Neuron (in vitro differentiated cells): Measurements from ENCODE around the gene FKBP15.
"Not testable (repeated sequence)": the region's sequence is repeated elsewhere in the genome, so short reads cannot be mapped to it uniquely, and the experiment has no call there.

ENCODE experiments used
- H2AFZ ChIP-seq: one replicate; pipeline ENCODE4 v1.6.1; 2013; ENCODE audit warnings: low read depth, mild to moderate bottlenecking, inconsistent platforms, low read length, moderate library complexity
- H3K27me3 ChIP-seq: one replicate; pipeline ENCODE4 v1.6.1; 2013; ENCODE audit warnings: low read length; ENCODE audit not compliant: insufficient read depth
- H3K36me3 ChIP-seq: one replicate; pipeline ENCODE4 v1.6.1; 2013; ENCODE audit warnings: low read length; ENCODE audit not compliant: insufficient read depth
- H3K4me1 ChIP-seq: one replicate; pipeline ENCODE4 v1.6.1; 2013; ENCODE audit warnings: low read length; ENCODE audit not compliant: insufficient read depth
- H3K4me3 ChIP-seq: 2 replicates; pipeline ENCODE4 v1.5.1; 2013; ENCODE audit warnings: mild to moderate bottlenecking, low read length, moderate library complexity
- H3K9me3 ChIP-seq: one replicate; pipeline ENCODE4 v1.6.1; 2013; ENCODE audit warnings: low read length

Gene FKBP15

DNA sequence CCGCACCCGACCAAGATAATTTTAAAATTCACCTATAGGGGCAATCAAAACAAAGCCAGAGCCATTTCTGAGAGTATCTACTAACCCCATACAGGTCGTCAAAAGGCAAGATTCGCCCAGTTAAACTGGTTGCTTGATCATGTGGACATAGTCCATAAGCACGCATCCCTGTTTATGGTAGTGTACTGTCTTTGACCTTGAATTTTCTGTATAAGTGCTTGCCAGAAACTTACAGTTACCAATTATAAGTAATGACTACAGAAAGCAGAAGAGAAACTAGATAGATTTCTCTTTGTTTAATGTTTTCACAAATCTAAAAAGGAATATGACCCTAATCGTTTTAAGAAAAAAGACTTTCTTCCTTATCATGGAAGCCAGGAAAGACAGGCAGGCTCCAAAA is 25.9 kb upstream of the FKBP15 start:
- no peak overlapping the region for H3K4me3 ChIP-seq
- H3K36me3 ChIP-seq: no peaks in the 10 kb centered on the region

DNA sequence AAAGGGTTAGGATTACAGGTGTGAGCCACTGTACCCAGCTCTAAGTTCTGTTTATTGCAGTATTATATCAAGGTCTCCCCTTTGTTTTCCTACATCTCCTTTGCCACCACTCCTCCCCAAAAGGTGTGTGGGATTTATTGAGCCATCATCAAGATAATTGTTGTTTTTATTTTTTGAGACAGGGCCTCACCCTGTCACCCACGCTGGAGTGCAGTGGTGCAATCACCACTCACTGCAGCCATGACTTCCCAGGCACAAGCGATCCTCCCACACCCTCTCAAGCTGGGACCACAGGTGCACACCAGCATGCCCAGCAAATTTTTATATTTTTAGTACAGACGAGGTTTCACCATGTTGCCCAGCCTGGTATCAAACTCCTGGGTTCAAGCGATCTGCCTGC is 24.8 kb upstream of the FKBP15 start:
- H3K4me1 ChIP-seq: no peaks in the 10 kb centered on the region
- no peaks in the 10 kb centered on the region for H3K9me3 ChIP-seq

More for the DNA sequence above, 25.9 kb upstream of the FKBP15 start:
- no peaks in the 10 kb centered on the region for H3K9me3 ChIP-seq
- H3K4me1 ChIP-seq: no peaks in the 10 kb centered on the region
- H2AFZ ChIP-seq: no peak overlapping the region
- no peaks in the 10 kb centered on the region for H3K27me3 ChIP-seq

DNA sequence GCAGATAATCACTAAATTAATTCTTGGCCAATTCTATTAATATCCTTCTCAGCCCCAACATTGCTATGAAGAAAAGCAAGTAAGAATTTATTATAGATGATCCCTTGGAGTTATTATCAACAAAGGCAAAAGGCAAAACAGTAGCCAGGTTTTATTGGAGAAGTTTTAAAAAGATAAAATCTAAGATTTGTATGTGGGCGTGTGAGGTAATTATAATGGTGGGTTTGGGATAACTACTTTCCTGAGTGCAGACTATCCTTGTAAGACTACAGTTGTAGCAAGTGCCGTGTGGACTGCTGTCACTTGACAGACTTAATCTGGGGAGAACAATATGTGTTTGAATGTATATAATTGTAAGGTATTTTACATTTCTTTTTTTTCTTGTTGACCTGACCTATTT is 23.5 kb upstream of the FKBP15 start:
- Histone ChIP-seq H2AFZ (no peak overlapping the region), H3K4me3 (no peak overlapping the region), H3K4me1 (no peaks in the 10 kb centered on the region), H3K9me3 (no peaks in the 10 kb centered on the region), H3K27me3 (no peaks in the 10 kb centered on the region), H3K36me3 (no peaks in the 10 kb centered on the region)

More for the DNA sequence above, 24.8 kb upstream of the FKBP15 start:
- H3K27me3 ChIP-seq: no peaks in the 10 kb centered on the region
- H3K36me3 ChIP-seq: no peaks in the 10 kb centered on the region
- H2AFZ ChIP-seq: no peak overlapping the region
- H3K4me3 ChIP-seq: no peak overlapping the region

GRCh38 chr9:113241161-113241560 is 20.1 kb upstream of the FKBP15 start:
- no peak overlapping the region for H3K4me3 ChIP-seq
- no peaks in the 10 kb centered on the region for H3K9me3 ChIP-seq
- no peaks in the 10 kb centered on the region for H3K4me1 ChIP-seq
- no peak overlapping the region for H2AFZ ChIP-seq
- H3K36me3 ChIP-seq: no peaks in the 10 kb centered on the region
- no peaks in the 10 kb centered on the region for H3K27me3 ChIP-seq

- no peaks in the 10 kb centered on the region for H3K9me3 ChIP-seq
- no peak overlapping the region for H3K4me3 ChIP-seq
- no peaks in the 10 kb centered on the region for H3K36me3 ChIP-seq
- H3K27me3 ChIP-seq: no peaks in the 10 kb centered on the region
- H2AFZ ChIP-seq: no peak overlapping the region
- H3K4me1 ChIP-seq: no peaks in the 10 kb centered on the region
Observed at GRCh38 chr9:113238859-113239232, 17.8 kb upstream of the FKBP15 start.

DNA sequence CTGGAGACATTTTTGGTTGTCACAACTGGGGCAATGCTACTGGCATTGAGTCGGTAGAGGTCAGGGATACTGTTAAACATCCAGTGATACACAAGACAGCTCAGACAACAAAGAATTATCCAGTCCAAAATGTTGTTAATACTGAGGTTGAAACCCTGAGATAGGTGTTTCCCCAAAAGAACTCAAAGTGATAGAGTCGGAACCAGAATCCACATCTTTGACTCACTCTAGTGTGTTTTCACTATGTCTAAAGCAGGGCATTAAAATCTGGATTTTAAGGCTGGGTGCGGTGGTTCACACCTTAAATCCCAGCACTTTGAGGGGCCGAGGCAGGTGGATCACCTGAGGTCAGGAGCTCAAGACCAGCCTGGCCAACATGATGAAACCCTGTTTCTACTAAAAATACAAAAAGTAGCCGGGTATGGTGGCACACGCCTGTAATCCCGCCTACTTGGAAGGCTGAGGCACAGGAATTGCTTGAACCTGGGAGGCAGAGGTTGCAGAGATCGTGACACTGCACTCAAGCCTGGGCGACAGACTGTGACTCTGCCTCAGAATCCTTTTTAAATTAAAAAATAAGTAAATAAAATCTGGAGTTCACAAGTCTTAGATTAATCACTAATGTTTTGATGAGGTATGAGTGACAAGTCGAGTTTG is 17.3 kb upstream of the FKBP15 start:
- H3K9me3 ChIP-seq: no peaks in the 10 kb centered on the region
- H3K27me3 ChIP-seq: no peaks in the 10 kb centered on the region
- H2AFZ ChIP-seq: no peak overlapping the region
- H3K4me1 ChIP-seq: no peaks in the 10 kb centered on the region
- H3K4me3 ChIP-seq: no peak overlapping the region
- no peaks in the 10 kb centered on the region for H3K36me3 ChIP-seq

DNA sequence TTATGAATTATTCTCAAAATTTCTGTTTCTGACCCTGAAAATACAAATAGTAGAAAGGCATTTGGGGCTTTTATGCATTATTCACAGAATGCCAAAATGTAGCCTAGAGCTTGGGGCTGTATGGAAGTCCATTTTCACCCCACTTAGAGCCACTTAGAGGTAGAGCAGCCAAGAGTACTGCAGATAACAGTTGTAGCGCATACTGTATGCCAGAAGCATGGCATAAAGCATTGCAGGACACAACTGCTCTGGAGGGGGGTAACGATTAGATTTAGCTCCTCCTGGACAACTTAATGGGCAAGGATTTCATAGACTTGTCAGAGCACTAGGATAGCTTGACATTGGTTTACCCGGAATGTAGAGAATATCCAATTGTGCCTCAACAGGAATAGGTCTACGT is 15.9 kb upstream of the FKBP15 start:
- H2AFZ ChIP-seq: no peak overlapping the region
- H3K9me3 ChIP-seq: no peaks in the 10 kb centered on the region
- H3K27me3 ChIP-seq: no peaks in the 10 kb centered on the region
- H3K4me1 ChIP-seq: no peaks in the 10 kb centered on the region
- H3K36me3 ChIP-seq: no peaks in the 10 kb centered on the region
- no peak overlapping the region for H3K4me3 ChIP-seq

- not testable (repeated sequence) for H3K4me3 ChIP-seq, H3K36me3 ChIP-seq, H3K4me1 ChIP-seq, H2AFZ ChIP-seq, H3K27me3 ChIP-seq, H3K9me3 ChIP-seq
Observed at GRCh38 chr9:113235701-113236255, 14.7 kb upstream of the FKBP15 start.

GRCh38 chr9:113231701-113232100 is 10.6 kb upstream of the FKBP15 start:
- Histone ChIP-seq H2AFZ (no peak overlapping the region), H3K36me3 (no peaks in the 10 kb centered on the region), H3K4me3 (no peak overlapping the region), H3K27me3 (no peaks in the 10 kb centered on the region), H3K4me1 (no peaks in the 10 kb centered on the region), H3K9me3 (no peaks in the 10 kb centered on the region)

- Histone ChIP-seq H3K4me3 (no peak overlapping the region), H3K9me3 (no peaks in the 10 kb centered on the region), H3K4me1 (peaks cover 2% of the 10 kb centered on the region), H2AFZ (no peak overlapping the region), H3K36me3 (peaks cover 5% of the 10 kb centered on the region), H3K27me3 (no peaks in the 10 kb centered on the region)
Observed at GRCh38 chr9:113228130-113228665, 7.1 kb upstream of the FKBP15 start.

DNA sequence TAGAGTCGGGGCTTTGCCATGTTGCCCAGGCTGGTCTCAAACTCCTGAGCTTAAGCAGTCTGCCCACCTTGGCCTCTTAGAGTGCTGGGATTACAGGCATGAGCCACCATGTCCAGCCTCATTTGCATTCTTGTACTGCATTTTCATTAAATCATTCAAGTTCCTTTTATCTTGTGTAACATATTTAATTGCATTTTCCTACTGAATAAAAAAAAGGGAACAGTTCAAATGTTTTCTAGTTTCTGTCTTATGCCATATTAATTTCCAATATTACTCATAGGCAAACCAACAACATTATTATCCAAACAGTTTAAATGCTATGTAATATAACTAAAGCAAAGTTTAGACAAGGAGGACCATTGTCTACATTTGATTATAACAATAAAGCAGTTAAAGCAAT is 6.4 kb upstream of the FKBP15 start:
- Histone ChIP-seq H3K4me1 (peaks cover 7% of the 10 kb centered on the region), H3K36me3 (peaks cover 5% of the 10 kb centered on the region), H3K9me3 (no peaks in the 10 kb centered on the region), H3K4me3 (no peak overlapping the region), H2AFZ (no peak overlapping the region), H3K27me3 (no peaks in the 10 kb centered on the region)

- Histone ChIP-seq H3K27me3 (no peaks in the 10 kb centered on the region), H3K9me3 (no peaks in the 10 kb centered on the region), H3K4me1 (peaks cover 27% of the 10 kb centered on the region), H2AFZ (no peak overlapping the region), H3K36me3 (peaks cover 5% of the 10 kb centered on the region), H3K4me3 (no peak overlapping the region)
Observed at GRCh38 chr9:113223963-113224362, 2.9 kb upstream of the FKBP15 start.

DNA sequence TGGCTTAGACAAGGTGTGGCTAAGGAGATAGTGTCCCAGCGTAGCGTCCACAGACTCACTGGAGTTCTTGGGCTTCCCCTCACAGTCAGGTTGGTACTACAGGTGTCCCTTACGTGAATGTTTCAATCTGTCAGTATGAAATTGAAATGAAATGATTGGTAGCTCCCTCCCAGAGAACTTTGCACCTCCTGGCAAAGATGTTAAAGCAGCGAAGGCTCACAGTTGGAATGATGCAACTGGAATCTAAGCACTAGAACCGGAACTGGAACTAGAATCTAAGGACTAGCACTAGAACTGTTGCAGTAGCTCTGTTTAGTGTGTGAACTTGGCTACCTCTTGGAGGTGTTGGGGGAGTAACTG is 1.4 kb upstream of the FKBP15 start:
- Histone ChIP-seq H3K27me3 (no peaks in the 10 kb centered on the region), H3K36me3 (peaks cover 5% of the 10 kb centered on the region), H3K4me3 (peak overlapping the region; percentile 64), H2AFZ (peak overlapping the region; percentile 46), H3K4me1 (peaks cover 27% of the 10 kb centered on the region), H3K9me3 (no peaks in the 10 kb centered on the region)
